IMR-90 (cell line): Measurements from ENCODE around the gene PIGZ. TPM values are rescaled to one million over a fixed set of nuclear protein-coding genes. Genes with fewer than 3 reads are reported as not detected.

Source experiments
- ATAC-seq: fragments of 200-7000 bp; cut with Tn5 transposase; 2 replicates; pipeline ENCODE4 v1.9.1; 2020; ENCODE audit warnings: low read depth, mild to moderate bottlenecking, moderate library complexity
- BruUV-seq: library from RNA; stranded (reverse); fragments of 400-500 nt; replicated peaks from 2 replicates; lab custom pipeline; 2021; lab: Mats Ljungman, UMichigan
- CTCF ChIA-PET: fragments of 300-600 bp; formaldehyde crosslinking; extraction: SDS; loops from one replicate; lab custom pipeline; 2021; ENCODE audit warnings: antibody characterized with exemption; lab: Yijun Ruan, JAX
- POLR2A ChIA-PET: fragments of 300-600 bp; sonication (Branson Sonifier 250); formaldehyde crosslinking; loops from one replicate; lab custom pipeline; 2022; ENCODE audit warnings: antibody characterized with exemption; ENCODE audit not compliant: unreplicated experiment; lab: Charles Lee
- DNase-seq: peaks from one replicate; pipeline ENCODE4 v3.0.0; 2013
- H2AFZ ChIP-seq: replicated peaks from 2 replicates; pipeline ENCODE3; 2013; ENCODE audit warnings: low read length, mild to moderate bottlenecking; ENCODE audit not compliant: poor library complexity
- H2AK5ac ChIP-seq: 2 replicates; pipeline ENCODE4 v1.6.1; 2013; ENCODE audit warnings: low read depth, low read length, inconsistent platforms
- H2AK9ac ChIP-seq: replicated peaks from 2 replicates; pipeline ENCODE3; 2013; ENCODE audit warnings: mild to moderate bottlenecking, low read depth, low read length, moderate library complexity; ENCODE audit not compliant: poor library complexity
- H2BK120ac ChIP-seq: 2 replicates; pipeline ENCODE4 v1.6.1; 2013; ENCODE audit warnings: low read depth, low read length, inconsistent platforms
- H2BK15ac ChIP-seq: 3 replicates; pipeline ENCODE4 v1.6.1; 2013; ENCODE audit warnings: low read depth, low read length, inconsistent platforms
- H2BK20ac ChIP-seq: 2 replicates; pipeline ENCODE4 v1.6.1; 2013; ENCODE audit warnings: low read depth, mild to moderate bottlenecking, inconsistent platforms, low read length, moderate library complexity
- H2BK5ac ChIP-seq: 2 replicates; pipeline ENCODE4 v1.6.1; 2013; ENCODE audit warnings: mild to moderate bottlenecking, low read depth, low read length, inconsistent platforms; ENCODE audit not compliant: poor library complexity, severe bottlenecking
- H3K14ac ChIP-seq: replicated peaks from 2 replicates; pipeline ENCODE4 v1.6.1; 2013; ENCODE audit warnings: low read depth, low read length, inconsistent platforms
- H3K18ac ChIP-seq: 2 replicates; pipeline ENCODE4 v1.6.1; 2013; ENCODE audit warnings: low read depth, low read length, control low read depth
- H3K23ac ChIP-seq: 2 replicates; pipeline ENCODE4 v1.6.1; 2013; ENCODE audit warnings: low read depth, low read length, inconsistent platforms
- H3K27ac ChIP-seq: 2 replicates; pipeline ENCODE4 v1.5.1; 2013; ENCODE audit warnings: mild to moderate bottlenecking, control low read depth, low read length; ENCODE audit not compliant: insufficient read depth
- H3K27me3 ChIP-seq: 2 replicates; pipeline ENCODE4 v1.6.1; 2013; ENCODE audit warnings: low read length; ENCODE audit not compliant: control insufficient read depth, insufficient read depth
- H3K36me3 ChIP-seq: 2 replicates; pipeline ENCODE4 v1.6.1; 2013; ENCODE audit warnings: low read length, mixed read lengths; ENCODE audit not compliant: control insufficient read depth, insufficient read depth
- H3K4ac ChIP-seq: 2 replicates; pipeline ENCODE4 v1.6.1; 2013; ENCODE audit warnings: low read depth, low read length, inconsistent platforms
- H3K4me1 ChIP-seq: 2 replicates; pipeline ENCODE4 v1.6.1; 2013; ENCODE audit warnings: low read length, mixed read lengths; ENCODE audit not compliant: control insufficient read depth, insufficient read depth
- H3K4me2 ChIP-seq: 2 replicates; pipeline ENCODE4 v1.6.1; 2013; ENCODE audit warnings: low read depth, mild to moderate bottlenecking, control low read depth, low read length, moderate library complexity
- H3K4me3 ChIP-seq: 2 replicates; pipeline ENCODE4 v1.5.1; 2013; ENCODE audit warnings: low read depth, mild to moderate bottlenecking, control low read depth, low read length, moderate library complexity; ENCODE audit not compliant: insufficient read depth
- H3K56ac ChIP-seq: 2 replicates; pipeline ENCODE4 v1.6.1; 2013; ENCODE audit warnings: low read length, inconsistent platforms; ENCODE audit not compliant: insufficient read depth; ENCODE audit errors: extremely low read depth
- H3K79me1 ChIP-seq, 2 experiments: 2 replicates each; pipeline ENCODE4 v1.6.1; 2013; ENCODE audit warnings: low read length in 2 of 2, inconsistent platforms in 1 of 2, low read depth in 1 of 2
- H3K9ac ChIP-seq: 2 replicates; pipeline ENCODE4 v1.6.1; 2013; ENCODE audit warnings: low read depth, low read length, control low read depth
- H3K9me1 ChIP-seq: 2 replicates; pipeline ENCODE4 v1.6.1; 2013; ENCODE audit warnings: low read length, inconsistent platforms; ENCODE audit not compliant: insufficient read depth
- H3K9me3 ChIP-seq: 2 replicates; pipeline ENCODE4 v1.6.1; 2013; ENCODE audit warnings: low read length; ENCODE audit not compliant: control insufficient read depth, insufficient read depth
- H4K20me1 ChIP-seq: 2 replicates; pipeline ENCODE4 v1.6.1; 2013; ENCODE audit warnings: low read length, inconsistent platforms; ENCODE audit not compliant: insufficient read depth
- H4K5ac ChIP-seq: 2 replicates; pipeline ENCODE4 v1.6.1; 2013; ENCODE audit warnings: mild to moderate bottlenecking, low read depth, low read length, control low read depth
- H4K8ac ChIP-seq, 2 experiments: 2 replicates each; pipeline ENCODE4 v1.6.1; 2013; ENCODE audit warnings: low read depth in 2 of 2, low read length in 2 of 2, control low read depth in 1 of 2, inconsistent platforms in 1 of 2
- H4K91ac ChIP-seq: 2 replicates; pipeline ENCODE4 v1.6.1; 2013; ENCODE audit warnings: low read depth, low read length, inconsistent platforms; ENCODE audit not compliant: insufficient read depth
- CEBPB ChIP-seq: IDR thresholded peaks from 2 replicates; pipeline ENCODE4 v1.6.1; 2012; ENCODE audit warnings: low read depth, low read length, improper control_type of control experiment
- MXI1 ChIP-seq: IDR thresholded peaks from 2 replicates; pipeline ENCODE4 v1.6.1; 2012; ENCODE audit warnings: low read depth, mild to moderate bottlenecking, low read length, moderate library complexity, borderline replicate concordance
- RCOR1 ChIP-seq: IDR thresholded peaks from 2 replicates; pipeline ENCODE4 v1.6.1; 2012; ENCODE audit warnings: mild to moderate bottlenecking, low read length, improper control_type of control experiment; ENCODE audit not compliant: insufficient replicate concordance
- WGBS, 2 experiments: methylation state at CpG; one replicate each; pipeline versions ENCODE4 v1.1.5 to v1.1.7; 2013; ENCODE audit warnings: missing lambda C conversion rate in 2 of 2; ENCODE audit not compliant: insufficient read length in 1 of 2; ENCODE audit errors: extremely low coverage in 2 of 2; 5-methylcytosine and 5-hydroxymethylcytosine counted together
- dilution Hi-C: fragments of 300-500 bp; cut with HindIII; formaldehyde crosslinking; loops from one replicate; pipeline ENCODE4 v1.14.3; 2018; ENCODE audit warnings: low sequenced_read_pairs; ENCODE audit not compliant: unreplicated experiment
- in situ Hi-C: fragments of 300-500 bp; cut with MboI; formaldehyde crosslinking; loops from 3 replicates; pipeline ENCODE4 v1.14.3; 2019; ENCODE audit warnings: low sequenced_read_pairs, inconsistent platforms, mixed read lengths
- intact Hi-C: fragments of 100-400 bp; cut with micrococcal nuclease; formaldehyde crosslinking; loops from 2 replicates; pipeline ENCODE4 v1.10.0; 2022
- polyA plus RNA-seq, 3 experiments: library from polyadenylated mRNA; depleted of rRNA; stranded (reverse); fragments of >200 nt; gene quantifications; 2 replicates each; pipeline ENCODE4 v1.2.3, GENCODE V29; 2012; ENCODE audit warnings: low replicate concordance in 1 of 3
- total RNA-seq: library from RNA; depleted of rRNA; stranded (reverse); fragments of >200 nt; gene quantifications from 2 replicates; pipeline ENCODE4 v1.2.3, GENCODE V29; 2012

Gene PIGZ
- total and polyA plus RNA-seq, 2 of the 4 experiments (the other 2 are of a cell fraction), result 0.18 to 0.86 TPM

DNA sequence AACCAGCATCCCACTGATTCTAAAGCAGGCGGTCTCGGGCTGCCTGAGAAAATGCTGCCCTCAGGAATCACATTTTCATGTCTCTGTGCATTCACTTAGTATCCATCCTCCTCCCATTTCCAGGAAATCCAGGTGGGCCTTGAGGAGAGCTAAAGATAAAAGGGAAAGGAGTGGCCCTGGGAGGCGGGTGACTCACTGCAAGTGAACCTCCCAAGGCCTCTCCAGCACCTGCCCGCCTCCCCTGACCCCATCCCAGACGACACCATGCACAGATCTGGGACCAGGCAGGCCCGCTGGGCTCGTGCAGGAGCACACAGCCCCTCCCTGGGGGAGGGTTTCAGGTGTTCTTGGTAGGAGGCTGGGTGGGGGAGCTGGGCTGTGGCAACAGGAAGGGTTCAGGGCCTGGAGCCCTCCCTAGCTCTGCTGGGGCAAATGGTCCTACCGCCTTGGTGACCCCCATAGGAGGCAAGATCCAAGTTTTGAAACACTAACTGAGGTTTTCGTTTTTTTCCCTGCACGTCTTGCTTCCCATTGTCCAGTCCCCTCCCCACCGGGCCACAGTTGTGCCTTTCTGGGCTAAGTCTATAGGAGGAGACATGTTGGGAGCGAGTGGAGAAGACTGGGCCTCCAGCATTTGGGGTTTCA is 38.8 kb upstream of the PIGZ start:
- Histone ChIP-seq H3K18ac (no peak overlapping the region), H3K56ac (no peak overlapping the region), H3K4me1 (peaks cover 3% of the 10 kb centered on the region; the same call in 1 of the 2 replicates), H3K4ac (no peak overlapping the region), H2AK9ac (no peak overlapping the region), H2AK5ac (no peak overlapping the region), H3K23ac (no peak overlapping the region), H2BK20ac (no peak overlapping the region), H4K20me1 (no peaks in the 10 kb centered on the region), H2AFZ (no peak overlapping the region), H3K4me3 (no peak overlapping the region), H4K5ac (no peak overlapping the region), H3K27me3 (peaks cover 4% of the 10 kb centered on the region; the same call in 1 of the 2 replicates), H3K9me3 (no peaks in the 10 kb centered on the region), H3K36me3 (no peaks in the 10 kb centered on the region), H3K9me1 (peaks cover 5% of the 10 kb centered on the region), H4K91ac (no peak overlapping the region), H3K14ac (no peak overlapping the region), H3K9ac (no peak overlapping the region), H4K8ac (no peak overlapping the region), H2BK15ac (no peak overlapping the region), H3K4me2 (no peak overlapping the region), H3K79me1 (peaks cover 0 to 4% of the 10 kb centered on the region in 2 experiments; a peak in 1 of 4 replicates), H2BK120ac (no peak overlapping the region), H3K27ac (no peak overlapping the region), H2BK5ac (no peak overlapping the region)
- dilution Hi-C loops (no loop called here), in situ Hi-C loops (no loop called here), intact Hi-C loops (loop anchor here (10.0 kb wide), 1 partner anchor 507 kb away; no protein-coding TSS in a partner anchor)
- TF ChIP-seq RCOR1 (no peak), MXI1 (no peak), CEBPB (no peak)
- 83% methylated on average over 1 of the region's 12 CpGs; no CpG with 5 or more reads in 1 of the 2 experiments for WGBS, 2 experiments
- CTCF ChIA-PET, result no interaction called here
- no TSS peak for BruUV-seq
- POLR2A ChIA-PET, result no interaction called here
- DNase-seq (no peak), ATAC-seq (no peak)
